OCI-LY7 (cell line): ENCODE measurements around the gene PSTPIP2. TPM values are rescaled to one million over a fixed set of nuclear protein-coding genes. Genes with fewer than 3 reads are reported as not detected.

Experiments used
- BruUV-seq: library from RNA; stranded (reverse); fragments of 400-500 nt; replicated peaks from 2 replicates; lab custom pipeline; 2021; lab: Mats Ljungman, UMichigan
- CTCF ChIA-PET: fragments of 300-600 bp; sonication (Branson Sonifier 250); formaldehyde crosslinking; loops from one replicate; lab custom pipeline; 2022; ENCODE audit warnings: antibody characterized with exemption; ENCODE audit not compliant: unreplicated experiment; lab: Charles Lee
- POLR2A ChIA-PET: fragments of 300-600 bp; sonication (Branson Sonifier 250); formaldehyde crosslinking; loops from one replicate; lab custom pipeline; 2022; ENCODE audit warnings: antibody characterized with exemption; lab: Charles Lee
- DNase-seq: peaks from one replicate; pipeline ENCODE4 v3.0.0-alpha.2; 2015; ENCODE audit warnings: low spot score
- H2AFZ ChIP-seq: fragments of 200-600 bp; sonication (generic), shearing (Covaris generic); 2 replicates; pipeline ENCODE4 v1.6.1; 2014; ENCODE audit warnings: mild to moderate bottlenecking, antibody characterized with exemption, low read length, moderate library complexity
- H3K27ac ChIP-seq: fragments of 200-600 bp; sonication (generic); 2 replicates; pipeline ENCODE4 v1.5.1; 2014; ENCODE audit warnings: mixed run types, low read depth, mild to moderate bottlenecking, moderate library complexity, low read length, inconsistent platforms; ENCODE audit not compliant: poor library complexity, severe bottlenecking
- H3K36me3 ChIP-seq: fragments of 200-600 bp; sonication (generic); 2 replicates; pipeline ENCODE4 v1.6.1; 2014; ENCODE audit warnings: mild to moderate bottlenecking, antibody characterized with exemption, low read length, moderate library complexity, mixed read lengths; ENCODE audit not compliant: insufficient read depth
- H3K4me1 ChIP-seq: fragments of 200-600 bp; sonication (generic); 2 replicates; pipeline ENCODE4 v1.5.1; 2014; ENCODE audit warnings: mild to moderate bottlenecking, low read length; ENCODE audit not compliant: insufficient read depth, poor library complexity, severe bottlenecking
- H3K4me2 ChIP-seq: fragments of 200-600 bp; sonication (generic); 2 replicates; pipeline ENCODE4 v1.6.1; 2014; ENCODE audit warnings: mild to moderate bottlenecking, low read length
- H3K4me3 ChIP-seq: fragments of 200-600 bp; sonication (generic); 2 replicates; pipeline ENCODE4 v1.5.1; 2014; ENCODE audit warnings: mild to moderate bottlenecking, low read depth, low read length; ENCODE audit not compliant: poor library complexity, severe bottlenecking
- H3K79me2 ChIP-seq: fragments of 200-600 bp; sonication (generic); 2 replicates; pipeline ENCODE4 v1.6.1; 2016; ENCODE audit warnings: low read depth, mild to moderate bottlenecking, low read length, moderate library complexity, mixed read lengths; ENCODE audit not compliant: insufficient read depth
- H3K9me2 ChIP-seq: fragments of 200-600 bp; sonication (generic); 2 replicates; pipeline ENCODE4 v1.6.1; 2016; ENCODE audit warnings: mild to moderate bottlenecking, low read length, mixed read lengths; ENCODE audit not compliant: insufficient read depth
- H3K9me3 ChIP-seq: fragments of 200-600 bp; sonication (generic); 2 replicates; pipeline ENCODE4 v1.6.1; 2014; ENCODE audit warnings: mild to moderate bottlenecking, mixed run types, low read length, mixed read lengths
- H4K20me1 ChIP-seq: fragments of 200-600 bp; sonication (generic); 2 replicates; pipeline ENCODE4 v1.6.1; 2014; ENCODE audit warnings: mild to moderate bottlenecking, antibody characterized with exemption, low read length, moderate library complexity, mixed read lengths; ENCODE audit not compliant: insufficient read depth
- CTCF ChIP-seq: fragments of 200-600 bp; sonication (generic); conservative IDR thresholded peaks from 2 replicates; pipeline ENCODE4 v1.5.1; 2014; ENCODE audit warnings: mild to moderate bottlenecking, antibody characterized with exemption, low read length, moderate library complexity, mixed read lengths
- EZH2phosphoT487 ChIP-seq: fragments of 200-600 bp; sonication (generic); IDR thresholded peaks from 2 replicates; pipeline ENCODE4 v1.6.1; 2018; ENCODE audit warnings: low read depth, borderline replicate concordance, mild to moderate bottlenecking, mixed run types, antibody characterized with exemption, low read length, moderate library complexity, mixed read lengths
- intact Hi-C: fragments of 100-400 bp; cut with micrococcal nuclease; formaldehyde crosslinking; loops from one replicate; pipeline ENCODE4 v1.10.0; 2022; ENCODE audit not compliant: unreplicated experiment
- total RNA-seq, 2 experiments: library from RNA; depleted of rRNA in 1 of 2; stranded (reverse); fragments of >200 nt in 1 of 2; shearing (Covaris generic) in 1 of 2; gene quantifications; 2 replicates each; pipeline ENCODE4 v1.2.3, GENCODE V29; 2014 to 2022

Gene PSTPIP2
- total RNA-seq, 2 experiments from 2014 or later = not detected

DNA sequence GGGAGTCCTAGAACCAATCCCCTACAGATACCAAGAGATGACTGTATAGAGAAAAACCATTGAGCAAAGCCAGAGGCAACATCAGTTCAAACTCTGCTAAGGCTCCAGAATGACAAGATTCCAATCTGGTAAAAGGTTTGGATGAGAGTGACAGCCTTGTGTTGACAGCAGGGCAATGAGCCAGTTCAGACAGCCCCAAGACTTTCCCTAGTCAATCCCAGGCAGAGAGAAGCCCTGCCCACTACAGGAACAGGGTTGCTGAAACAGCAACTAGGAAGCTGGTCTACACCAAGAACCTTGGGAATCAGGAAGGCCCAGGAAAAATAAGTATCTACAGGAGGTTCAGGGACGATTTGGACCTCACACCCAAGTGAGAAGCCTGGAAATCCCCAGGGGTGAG is 3.3 kb downstream of the PSTPIP2 start:
- H3K4me3 ChIP-seq = no peak overlapping the region
- intact Hi-C loops = no loop called here
- H4K20me1 ChIP-seq = no peaks in the 10 kb centered on the region
- no TSS peak for BruUV-seq
- no peaks in the 10 kb centered on the region for H3K79me2 ChIP-seq
- H3K4me2 ChIP-seq = no peak overlapping the region
- ChIA-PET CTCF (no interaction called here), POLR2A (no interaction called here)
- H3K9me2 ChIP-seq = no peaks in the 10 kb centered on the region
- no peaks in the 10 kb centered on the region for H3K9me3 ChIP-seq
- H3K4me1 ChIP-seq = no peaks in the 10 kb centered on the region
- H3K27ac ChIP-seq = no peak overlapping the region
- H2AFZ ChIP-seq = no peak overlapping the region
- DNase-seq = no peak
- H3K36me3 ChIP-seq = no peaks in the 10 kb centered on the region
- TF ChIP-seq CTCF (no peak), EZH2phosphoT487 (no peak)

DNA sequence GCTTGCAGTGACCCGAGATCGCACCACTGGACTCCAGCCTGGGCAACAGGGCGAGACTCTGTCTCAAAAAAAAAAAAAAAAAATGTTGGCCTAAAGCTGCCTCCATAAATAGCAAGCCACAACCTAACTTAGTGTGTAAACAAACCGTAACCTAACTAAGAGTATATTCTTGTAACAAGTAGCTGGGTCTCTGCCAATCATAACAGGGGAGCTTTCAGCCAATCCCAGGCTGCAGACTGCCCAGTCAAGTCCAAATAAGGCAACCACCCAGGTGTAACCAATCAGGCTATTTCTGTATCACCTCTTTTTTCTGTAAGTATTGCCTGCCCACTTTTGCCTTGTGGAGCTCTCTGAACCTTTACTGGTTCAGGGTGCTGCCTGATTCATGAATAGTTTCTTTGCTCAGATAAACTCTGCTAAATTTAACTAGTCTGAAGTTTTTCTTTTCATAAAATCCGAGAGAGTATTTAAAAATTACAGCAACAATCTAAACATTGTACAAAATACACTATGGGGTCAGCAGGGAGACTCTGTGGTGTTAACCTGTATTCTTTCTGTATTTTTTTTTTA is 4.5 kb downstream of the PSTPIP2 start:
- no peaks in the 10 kb centered on the region for H3K79me2 ChIP-seq
- H3K27ac ChIP-seq = no peak overlapping the region
- no peak overlapping the region for H2AFZ ChIP-seq
- BruUV-seq = no TSS peak
- H3K9me2 ChIP-seq = no peaks in the 10 kb centered on the region
- H3K36me3 ChIP-seq = no peaks in the 10 kb centered on the region
- POLR2A ChIA-PET = no interaction called here
- CTCF ChIA-PET = no interaction called here
- intact Hi-C loops = no loop called here
- H3K4me3 ChIP-seq = no peak overlapping the region
- DNase-seq = peak; percentile 8
- no peaks in the 10 kb centered on the region for H4K20me1 ChIP-seq
- no peak for TF ChIP-seq EZH2phosphoT487
- TF ChIP-seq CTCF = no peak
- H3K4me2 ChIP-seq = no peak overlapping the region
- H3K9me3 ChIP-seq = no peaks in the 10 kb centered on the region
- no peaks in the 10 kb centered on the region for H3K4me1 ChIP-seq

- Histone ChIP-seq H4K20me1 (no peaks in the 10 kb centered on the region), H3K4me1 (no peaks in the 10 kb centered on the region), H3K9me2 (no peaks in the 10 kb centered on the region), H3K36me3 (no peaks in the 10 kb centered on the region), H3K27ac (no peak overlapping the region), H3K4me3 (no peak overlapping the region), H3K4me2 (no peak overlapping the region), H2AFZ (no peak overlapping the region), H3K79me2 (no peaks in the 10 kb centered on the region), H3K9me3 (no peaks in the 10 kb centered on the region)
- CTCF ChIA-PET = no interaction called here
- no peak for DNase-seq
- BruUV-seq = no TSS peak
- intact Hi-C loops = no loop called here
- TF ChIP-seq CTCF (no peak), EZH2phosphoT487 (no peak)
- POLR2A ChIA-PET = no interaction called here
Measured at GRCh38 chr18:46062781-46063180, 9.3 kb downstream of the PSTPIP2 start.
